Heart left ventricle (tissue), 16 donors: Measurements from ENCODE around the gene SLC19A1. TPM values are rescaled to one million over a fixed set of nuclear protein-coding genes. Genes with fewer than 3 reads are reported as not detected.

Experiments
- ATAC-seq, 4 donors: fragments of 200-7000 bp; cut with Tn5 transposase; one replicate each; pipeline ENCODE4 v1.9.1; 2020 to 2022; ENCODE audit warnings: moderate library complexity in 4 of 4, mild to moderate bottlenecking in 3 of 4, moderate number of reproducible peaks in 1 of 4
- DNase-seq, 5 donors: peaks; one replicate each; pipeline ENCODE4 v3.0.0-alpha.2; 2020
- H3K27ac ChIP-seq, 12 donors: fragments of 200-600 bp; sonication (generic) in 4 of 12; one replicate each; pipeline versions ENCODE4 v1.5.0 to v1.8.0; 2016 to 2022; ENCODE audit warnings: mild to moderate bottlenecking in 2 of 12
- H3K27me3 ChIP-seq, 9 donors: fragments of 200-600 bp; sonication (generic) in 2 of 9; one replicate each; pipeline versions ENCODE4 v1.5.1 to v1.8.0; 2016 to 2022; ENCODE audit warnings: mild to moderate bottlenecking in 3 of 9
- H3K36me3 ChIP-seq, 9 donors: fragments of 200-600 bp; sonication (generic) in 2 of 9; one replicate each; pipeline versions ENCODE4 v1.5.0 to v1.8.0; 2018 to 2022; ENCODE audit warnings: mild to moderate bottlenecking in 2 of 9
- H3K4me1 ChIP-seq, 12 donors: fragments of 200-600 bp; sonication (generic) in 4 of 12; one replicate each; pipeline versions ENCODE4 v1.5.0 to v1.8.0; 2016 to 2022; ENCODE audit warnings: mild to moderate bottlenecking in 3 of 12
- H3K4me3 ChIP-seq, 12 donors: fragments of 200-600 bp; sonication (generic) in 4 of 12; one replicate each; pipeline versions ENCODE4 v1.5.0 to v1.8.0; 2017 to 2022; ENCODE audit warnings: mild to moderate bottlenecking in 9 of 12, moderate library complexity in 4 of 12
- H3K9me3 ChIP-seq, 12 donors: fragments of 200-600 bp; sonication (generic) in 4 of 12; one replicate each; pipeline versions ENCODE4 v1.5.0 to v1.8.0; 2016 to 2022; ENCODE audit warnings: mild to moderate bottlenecking in 1 of 12
- CTCF ChIP-seq, 12 donors: fragments of 200-600 bp; sonication (generic) in 4 of 12; IDR thresholded peaks; one replicate each; pipeline versions ENCODE4 v1.5.0 to v1.8.0; 2018 to 2022; ENCODE audit warnings: antibody characterized with exemption in 12 of 12, mild to moderate bottlenecking in 5 of 12
- POLR2A ChIP-seq, 2 donors: fragments of 450-650 bp; IDR thresholded peaks; one replicate each; pipeline ENCODE4 v1.6.1; 2017; ENCODE audit warnings: antibody characterized with exemption in 2 of 2, mild to moderate bottlenecking in 2 of 2, moderate library complexity in 2 of 2
- WGBS, 4 donors: extraction: QIAGEN DNeasy Blood & Tissue Kit in 2 of 4; methylation state at CpG; one replicate each; pipeline versions ENCODE4 v1.1.5 to v1.1.7; 2013 to 2018; 5-methylcytosine and 5-hydroxymethylcytosine counted together
- intact Hi-C, 10 donors: fragments of 100-400 bp; cut with DNase I; formaldehyde crosslinking; loops; one replicate each; pipeline versions ENCODE4 v1.11.1 to v1.14.2; 2022
- polyA plus RNA-seq, 2 donors: library from polyadenylated mRNA; stranded (reverse); fragments of 200-250 nt; gene quantifications; one replicate each; pipeline ENCODE4 v1.2.3, GENCODE V29; 2013
- total RNA-seq, 9 donors: library from RNA; depleted of rRNA in 2 of 9; stranded (reverse); fragments of >200 nt in 2 of 9; fragmentation: NEBNext Ultra II Directional in 3 of 9; extraction: Animal tissue kit (Norgen Biotek cat#: 25700) in 3 of 9; gene quantifications; one replicate each; pipeline versions ENCODE4 v1.1.0 to v1.2.4, GENCODE V29; 2016 to 2023
- donor health status: ischemic (EF 13 %, LVEDD 7.1; RV severe dilation, severe dysfunction).
- donor health status: healthy with polysubstance abuse.
- donor health status: DM: no; HTN: yes; CAD: no.
- donor health status: DM: no; HTN: no; CAD: no.
- donor health status: ischemic (EF 25% LVEDD 6.9; RV normal size, moderate dysfunction).
- donor health status: ischemic (EF 25% LVEDD 5.7; RV mildly dilated, moderate dysfunction).
- donor health status: healthy.
- donor health status: DM: yes; HTN: yes; CAD: no.
- donor health status: ischemic (EF 35%, LVEDD 5.7; RV mildly dilated, moderate dysfunction).
- donor health status: nonischemic (EF 11% LVEDD 7.7; RV severe dilation, severe dysfunction).
- donor health status: DM: yes; HTN: yes; CAD: no.
- donor health status: PGD.
- donor health status: ischemic (EF 29% LVEDD 5.4; RV normal size, mild dysfunction).
- donor health status: nonischemic (EF 23%, LVEDD 6.1; RV moderate dilation, normal function).

SLC19A1 gene
- total and polyA plus RNA-seq, 11 donors = 2.4 to 7.0 (median 3.5) TPM

- intact Hi-C loops = loop anchor here in 1 of 10 donors (10.0 kb wide), 1 partner anchor 261 kb away; the partner anchor contains the start of gene POFUT2
- no peaks in the 10 kb centered on the region for H3K36me3 ChIP-seq
- peaks cover 4 to 28% (median 11%) of the 10 kb centered on the region in 12 donors for H3K4me1 ChIP-seq
- TF ChIP-seq POLR2A (IDR thresholded peaks at IDR 0.05) (no peak), CTCF (IDR thresholded peaks at IDR 0.05) (no peak)
- H3K4me3 ChIP-seq = no peak overlapping the region
- ATAC-seq = no peak
- H3K27ac ChIP-seq = no peak overlapping the region
- H3K9me3 ChIP-seq = no peaks in the 10 kb centered on the region
- no peaks in the 10 kb centered on the region for H3K27me3 ChIP-seq
- DNase-seq = peak in 2 of 5 donors; percentile 13 to 34
- WGBS, 4 donors = 89 to 94% (median 90%) methylated on average over 14 to 22 of the region's 22 CpGs
Observed at GRCh38 chr21:45545691-45546531, 3.7 kb upstream of the SLC19A1 start.

- intact Hi-C loops = loop anchor here in 1 of 10 donors (10.0 kb wide), 1 partner anchor 260 kb away; the partner anchor contains the start of gene POFUT2
- 92 to 93% (median 93%) methylated on average over 6 of the region's 6 CpGs for WGBS, 4 donors
- no peak for ATAC-seq
- H3K27me3 ChIP-seq = no peaks in the 10 kb centered on the region
- H3K27ac ChIP-seq = no peak overlapping the region
- no peak overlapping the region for H3K4me3 ChIP-seq
- H3K36me3 ChIP-seq = no peaks in the 10 kb centered on the region
- no peak for TF ChIP-seq CTCF (IDR thresholded peaks at IDR 0.05)
- no peak for TF ChIP-seq POLR2A (IDR thresholded peaks at IDR 0.05)
- peak in 1 of 5 donors; percentile 28 for DNase-seq
- peaks cover 4 to 24% (median 11%) of the 10 kb centered on the region in 12 donors for H3K4me1 ChIP-seq
- no peaks in the 10 kb centered on the region for H3K9me3 ChIP-seq
Observed at GRCh38 chr21:45545236-45545570, 3.0 kb upstream of the SLC19A1 start.

DNA sequence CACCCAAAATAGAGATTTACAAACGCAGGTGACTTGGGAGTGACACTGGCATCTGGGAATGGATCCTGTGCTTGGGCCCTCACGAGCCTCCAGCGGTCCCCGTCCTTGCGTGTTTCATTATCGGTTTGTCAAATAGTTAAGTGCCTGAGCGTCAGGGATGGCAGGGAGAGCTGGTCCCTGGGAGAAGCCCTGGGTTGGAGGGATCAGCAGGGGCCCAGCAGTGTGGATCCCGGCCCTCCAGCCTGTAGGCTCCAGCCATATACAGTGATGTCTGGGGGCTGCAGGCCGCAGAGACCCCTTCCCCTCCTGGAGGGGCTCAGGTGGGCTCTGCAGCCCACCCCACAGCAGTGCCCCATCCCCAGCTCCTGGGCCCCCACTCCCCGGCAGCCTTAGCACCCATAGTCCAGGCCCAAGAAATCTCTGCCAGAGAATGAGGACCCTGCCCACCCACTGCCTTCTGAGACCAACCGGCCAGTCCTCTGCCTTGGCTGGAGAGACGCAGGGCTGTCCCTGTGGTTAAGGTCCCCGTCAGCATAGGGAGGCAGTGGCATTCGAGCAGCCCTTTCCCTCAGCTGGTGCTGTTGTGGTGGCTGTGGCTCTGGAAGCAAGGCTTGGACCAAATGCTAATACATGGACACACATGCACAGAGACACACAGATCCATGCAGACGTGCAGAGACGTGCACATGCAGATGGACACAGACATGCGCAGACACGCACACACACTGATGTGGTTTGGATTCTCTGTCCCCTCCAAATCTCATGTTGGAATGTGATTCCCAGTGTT is 2.4 kb upstream of the SLC19A1 start:
- DNase-seq = peak in 3 of 5 donors; percentile 4 to 35 (median 17)

More for the DNA sequence above, 2.4 kb upstream of the SLC19A1 start:
- WGBS, 4 donors = 87 to 94% (median 92%) methylated on average over 15 to 18 of the region's 18 CpGs
- Histone ChIP-seq H3K27me3 (no peaks in the 10 kb centered on the region), H3K9me3 (no peaks in the 10 kb centered on the region), H3K4me1 (peaks cover 4 to 19% (median 11%) of the 10 kb centered on the region in 12 donors), H3K27ac (no peak overlapping the region), H3K4me3 (no peak overlapping the region), H3K36me3 (no peaks in the 10 kb centered on the region)
- ATAC-seq = no peak
- intact Hi-C loops = loop anchor here in 1 of 10 donors (10.0 kb wide), 1 partner anchor 260 kb away; the partner anchor contains the start of gene POFUT2
- TF ChIP-seq POLR2A (IDR thresholded peaks at IDR 0.05) = no peak
- TF ChIP-seq CTCF (IDR thresholded peaks at IDR 0.05) = no peak
